ENCODE results near the gene DLG2. TPM values are rescaled to one million over a fixed set of nuclear protein-coding genes. Genes with fewer than 3 reads are reported as not detected.

Gene DLG2
- total RNA-seq, 3 donors from 2014 or later, result 4.3 to 12.3 (median 6.9) TPM

GRCh38 chr11:84247926-84248325 lies 1379.2 kb downstream of the DLG2 start:
- Histone ChIP-seq H3K4me3 (no peak overlapping the region), H3K36me3 (no peaks in the 10 kb centered on the region), H3K27ac (no peak overlapping the region), H3K4me1 (no peaks in the 10 kb centered on the region), H3K27me3 (no peaks in the 10 kb centered on the region), H3K9me3 (no peaks in the 10 kb centered on the region)
- TF ChIP-seq POLR2A (IDR thresholded peaks at IDR 0.05) (no peak), POLR2AphosphoS5 (IDR thresholded peaks at IDR 0.05) (no peak), CTCF (IDR thresholded peaks at IDR 0.05) (no peak)
- DNase-seq (ENCODE audit: low spot score in 2 of 2), result no peak
- intact Hi-C loops (cut with DNase I; ENCODE audit: low total_unique reads), result no loop called here

GRCh38 chr11:84247129-84247528 lies 1380.0 kb downstream of the DLG2 start:
- H3K27me3 ChIP-seq, result no peaks in the 10 kb centered on the region
- H3K27ac ChIP-seq, result no peak overlapping the region
- no peak for TF ChIP-seq POLR2A (IDR thresholded peaks at IDR 0.05)
- no peak for TF ChIP-seq POLR2AphosphoS5 (IDR thresholded peaks at IDR 0.05)
- TF ChIP-seq CTCF (IDR thresholded peaks at IDR 0.05), result no peak
- H3K4me3 ChIP-seq, result no peak overlapping the region
- no peaks in the 10 kb centered on the region for H3K36me3 ChIP-seq
- no peaks in the 10 kb centered on the region for H3K4me1 ChIP-seq
- intact Hi-C loops (cut with DNase I; ENCODE audit: low total_unique reads), result no loop called here
- no peak for DNase-seq (ENCODE audit: low spot score in 2 of 2)
- H3K9me3 ChIP-seq, result no peaks in the 10 kb centered on the region

- no peak for DNase-seq (ENCODE audit: low spot score in 2 of 2)
- H3K27ac ChIP-seq, result no peak overlapping the region
Observed at GRCh38 chr11:84243629-84244263, 1383.4 kb downstream of the DLG2 start.

GRCh38 chr11:84241343-84242131 lies 1385.6 kb downstream of the DLG2 start:
- Histone ChIP-seq H3K4me1 (no peaks in the 10 kb centered on the region), H3K36me3 (no peaks in the 10 kb centered on the region), H3K27ac (no peak overlapping the region), H3K4me3 (no peak overlapping the region), H3K27me3 (no peaks in the 10 kb centered on the region), H3K9me3 (no peaks in the 10 kb centered on the region)
- intact Hi-C loops (cut with DNase I; ENCODE audit: low total_unique reads), result no loop called here
- DNase-seq (ENCODE audit: low spot score in 2 of 2), result no peak
- TF ChIP-seq POLR2A (IDR thresholded peaks at IDR 0.05) (no peak), POLR2AphosphoS5 (IDR thresholded peaks at IDR 0.05) (no peak), CTCF (IDR thresholded peaks at IDR 0.05) (no peak)

More at GRCh38 chr11:84243629-84244263, 1383.4 kb downstream of the DLG2 start:
- Histone ChIP-seq H3K27me3 (no peaks in the 10 kb centered on the region), H3K9me3 (no peaks in the 10 kb centered on the region), H3K36me3 (no peaks in the 10 kb centered on the region), H3K4me3 (no peak overlapping the region), H3K4me1 (no peaks in the 10 kb centered on the region)
- intact Hi-C loops (cut with DNase I; ENCODE audit: low total_unique reads), result no loop called here
- TF ChIP-seq CTCF (IDR thresholded peaks at IDR 0.05), result no peak
- no peak for TF ChIP-seq POLR2AphosphoS5 (IDR thresholded peaks at IDR 0.05)
- no peak for TF ChIP-seq POLR2A (IDR thresholded peaks at IDR 0.05)

- TF ChIP-seq POLR2AphosphoS5 (IDR thresholded peaks at IDR 0.05) (no peak), POLR2A (IDR thresholded peaks at IDR 0.05) (no peak), CTCF (IDR thresholded peaks at IDR 0.05) (no peak)
- H3K27me3 ChIP-seq, result no peaks in the 10 kb centered on the region
- H3K9me3 ChIP-seq, result no peaks in the 10 kb centered on the region
- intact Hi-C loops (cut with DNase I; ENCODE audit: low total_unique reads), result no loop called here
- H3K27ac ChIP-seq, result no peak overlapping the region
- no peaks in the 10 kb centered on the region for H3K4me1 ChIP-seq
- no peaks in the 10 kb centered on the region for H3K36me3 ChIP-seq
- DNase-seq (ENCODE audit: low spot score in 2 of 2), result no peak
- H3K4me3 ChIP-seq, result no peak overlapping the region
Observed at GRCh38 chr11:84240847-84241246, 1386.3 kb downstream of the DLG2 start.
